Smooth muscle cell (in vitro differentiated cells): ENCODE data around the gene THPO. TPM values are rescaled to one million over a fixed set of nuclear protein-coding genes. Genes with fewer than 3 reads are reported as not detected.

Experiments
- DNase-seq: peaks from one replicate; lab custom pipeline; 2025; ENCODE audit not compliant: unreplicated experiment; lab: John Stamatoyannopoulos, UW
- H2AFZ ChIP-seq: fragments of 200-600 bp; sonication (generic); 2 replicates; pipeline ENCODE4 v1.6.0; 2016; ENCODE audit warnings: antibody characterized with exemption, low read depth, mild to moderate bottlenecking
- H3F3A ChIP-seq: fragments of 200-600 bp; sonication (generic); 2 replicates; pipeline ENCODE4 v1.6.0; 2017; ENCODE audit warnings: antibody characterized with exemption, low read depth
- H3K27ac ChIP-seq: fragments of 200-600 bp; sonication (generic); 2 replicates; pipeline ENCODE4 v1.5.1; 2016; ENCODE audit warnings: low read depth, mild to moderate bottlenecking
- H3K27me3 ChIP-seq: fragments of 200-600 bp; sonication (generic); 2 replicates; pipeline ENCODE4 v1.6.1; 2016; ENCODE audit warnings: low read depth, mild to moderate bottlenecking
- H3K36me3 ChIP-seq: fragments of 200-600 bp; sonication (generic); 2 replicates; pipeline ENCODE4 v1.5.1; 2016; ENCODE audit warnings: low read depth
- H3K4me1 ChIP-seq: fragments of 200-600 bp; sonication (generic); 2 replicates; pipeline ENCODE4 v1.5.1; 2016; ENCODE audit warnings: low read depth
- H3K4me2 ChIP-seq: fragments of 200-600 bp; sonication (generic); 2 replicates; pipeline ENCODE4 v1.6.0; 2016; ENCODE audit warnings: mild to moderate bottlenecking
- H3K4me3 ChIP-seq: fragments of 200-600 bp; sonication (generic); 2 replicates; pipeline ENCODE4 v1.5.1; 2016; ENCODE audit warnings: mild to moderate bottlenecking
- H3K79me2 ChIP-seq: fragments of 200-600 bp; sonication (generic); 2 replicates; pipeline ENCODE4 v1.6.0; 2016; ENCODE audit warnings: low read depth, mild to moderate bottlenecking
- H3K9ac ChIP-seq: fragments of 200-600 bp; sonication (generic); 2 replicates; pipeline ENCODE4 v1.6.0; 2016; ENCODE audit warnings: low read depth
- H3K9me3 ChIP-seq: fragments of 200-600 bp; sonication (generic); replicated peaks from 2 replicates; pipeline ENCODE4 v1.5.1; 2016; ENCODE audit warnings: low read depth
- H4K20me1 ChIP-seq: fragments of 200-600 bp; sonication (generic); 2 replicates; pipeline ENCODE4 v1.6.0; 2016; ENCODE audit warnings: low read depth
- WGBS: methylation state at CpG from one replicate; pipeline ENCODE4 v1.1.7; 2016; ENCODE audit warnings: low lambda C conversion rate; 5-methylcytosine and 5-hydroxymethylcytosine counted together
- polyA plus RNA-seq: library from polyadenylated mRNA; unstranded; fragments of >200 nt; fragmentation: Nextera tagmentation; extraction: Ambion mirVana; gene quantifications from 2 replicates; pipeline ENCODE4 v1.2.1, GENCODE V29; 2016
- total RNA-seq: library from RNA; depleted of rRNA; stranded (reverse); fragments of >200 nt; gene quantifications from 2 replicates; pipeline ENCODE4 v1.2.3, GENCODE V29; 2014
- TF ChIP-seq, protein P1 (sequence below): fragments of 200-600 bp; sonication (generic); IDR thresholded peaks from 2 replicates; pipeline ENCODE4 v1.5.1; 2017; ENCODE audit warnings: borderline replicate concordance, mild to moderate bottlenecking, antibody characterized with exemption; ENCODE audit not compliant: insufficient read depth, poor library complexity, severe bottlenecking

The THPO gene
- total and polyA plus RNA-seq, 2 experiments from 2014 or later, result 0.45 TPM; not detected in 1

DNA sequence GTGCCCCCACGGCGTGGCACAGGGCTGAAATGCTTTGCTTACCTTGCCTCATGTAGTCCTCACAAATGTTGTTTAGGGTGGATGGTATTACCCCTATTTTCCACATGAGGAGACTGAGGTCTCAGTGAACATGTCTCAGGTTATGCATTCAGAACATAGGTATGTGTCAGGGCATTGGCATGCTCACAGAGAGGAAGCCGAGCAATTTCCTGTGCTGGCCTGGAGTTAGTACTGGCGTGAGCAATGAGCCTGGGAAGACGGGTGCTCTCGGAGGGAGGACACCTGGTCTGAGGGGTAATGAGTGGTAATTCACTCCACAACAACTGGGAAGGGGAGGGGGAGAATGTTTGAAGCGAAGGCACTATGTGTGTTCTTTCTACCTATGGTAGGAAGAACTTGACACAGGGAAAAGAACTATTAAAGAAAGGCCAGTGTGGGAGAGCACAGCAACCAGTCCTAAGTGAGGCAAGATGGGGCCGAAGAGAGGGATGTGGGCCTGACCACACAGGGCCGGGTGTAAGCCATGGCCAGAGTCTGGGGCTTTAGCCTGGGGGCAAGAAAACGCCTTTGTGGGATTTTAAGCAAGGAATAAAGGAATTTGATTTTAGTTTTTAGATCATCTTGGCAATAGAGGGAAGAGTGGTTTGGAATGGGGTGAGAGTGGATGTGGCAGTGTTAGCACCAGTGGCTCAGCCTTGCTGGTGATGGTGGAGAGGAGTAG is 45.5 kb downstream of the THPO start:
- peaks cover 27% of the 10 kb centered on the region for H3K79me2 ChIP-seq
- no peak for DNase-seq
- WGBS, result 70% methylated on average over 10 of the region's 10 CpGs

DNA sequence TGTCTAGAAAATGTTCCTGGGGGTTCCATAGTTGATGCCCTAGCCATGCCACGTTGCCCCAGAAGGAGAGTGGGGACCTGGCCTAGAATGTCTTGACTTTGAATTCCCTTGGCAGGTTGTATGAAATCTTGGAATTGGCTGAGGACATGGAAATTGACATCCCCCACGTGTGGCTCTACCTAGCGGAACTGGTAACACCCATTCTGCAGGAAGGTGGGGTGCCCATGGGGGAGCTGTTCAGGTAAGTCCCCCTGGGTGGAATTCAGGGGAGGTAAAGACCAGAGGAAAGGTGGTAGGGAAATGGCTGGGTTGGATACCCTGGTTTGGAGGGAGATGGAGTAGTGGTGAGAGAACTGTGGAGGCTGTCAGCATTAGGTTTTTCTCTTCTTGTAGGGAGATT is 49.5 kb downstream of the THPO start:
- H2AFZ ChIP-seq, result no peak overlapping the region
- peaks cover 99% of the 10 kb centered on the region for H4K20me1 ChIP-seq
- no peak for DNase-seq
- H3K27me3 ChIP-seq, result no peaks in the 10 kb centered on the region
- no peaks in the 10 kb centered on the region for H3K4me1 ChIP-seq
- H3K79me2 ChIP-seq, result peaks cover 51% of the 10 kb centered on the region
- H3K27ac ChIP-seq, result no peak overlapping the region
- TF ChIP-seq, protein P1, sequence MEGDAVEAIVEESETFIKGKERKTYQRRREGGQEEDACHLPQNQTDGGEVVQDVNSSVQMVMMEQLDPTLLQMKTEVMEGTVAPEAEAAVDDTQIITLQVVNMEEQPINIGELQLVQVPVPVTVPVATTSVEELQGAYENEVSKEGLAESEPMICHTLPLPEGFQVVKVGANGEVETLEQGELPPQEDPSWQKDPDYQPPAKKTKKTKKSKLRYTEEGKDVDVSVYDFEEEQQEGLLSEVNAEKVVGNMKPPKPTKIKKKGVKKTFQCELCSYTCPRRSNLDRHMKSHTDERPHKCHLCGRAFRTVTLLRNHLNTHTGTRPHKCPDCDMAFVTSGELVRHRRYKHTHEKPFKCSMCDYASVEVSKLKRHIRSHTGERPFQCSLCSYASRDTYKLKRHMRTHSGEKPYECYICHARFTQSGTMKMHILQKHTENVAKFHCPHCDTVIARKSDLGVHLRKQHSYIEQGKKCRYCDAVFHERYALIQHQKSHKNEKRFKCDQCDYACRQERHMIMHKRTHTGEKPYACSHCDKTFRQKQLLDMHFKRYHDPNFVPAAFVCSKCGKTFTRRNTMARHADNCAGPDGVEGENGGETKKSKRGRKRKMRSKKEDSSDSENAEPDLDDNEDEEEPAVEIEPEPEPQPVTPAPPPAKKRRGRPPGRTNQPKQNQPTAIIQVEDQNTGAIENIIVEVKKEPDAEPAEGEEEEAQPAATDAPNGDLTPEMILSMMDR, result no peak
- no peak overlapping the region for H3K4me2 ChIP-seq
- 48% methylated on average over 3 of the region's 3 CpGs for WGBS
- H3K36me3 ChIP-seq, result peaks cover 34% of the 10 kb centered on the region
- peaks cover 54% of the 10 kb centered on the region for H3F3A ChIP-seq
- H3K9me3 ChIP-seq, result no peaks in the 10 kb centered on the region
- H3K4me3 ChIP-seq, result no peak overlapping the region
- no peak overlapping the region for H3K9ac ChIP-seq

More for the DNA sequence above, 45.5 kb downstream of the THPO start:
- Histone ChIP-seq H3K27me3 (no peaks in the 10 kb centered on the region), H2AFZ (no peak overlapping the region), H4K20me1 (peaks cover 82% of the 10 kb centered on the region), H3K4me3 (no peak overlapping the region), H3F3A (peaks cover 57% of the 10 kb centered on the region), H3K9me3 (no peaks in the 10 kb centered on the region), H3K27ac (peak overlapping the region; percentile 100), H3K4me2 (no peak overlapping the region), H3K9ac (peak overlapping the region; percentile 61), H3K36me3 (peaks cover 10% of the 10 kb centered on the region), H3K4me1 (peaks cover 14% of the 10 kb centered on the region)
- TF ChIP-seq, protein P1, result no peak

DNA sequence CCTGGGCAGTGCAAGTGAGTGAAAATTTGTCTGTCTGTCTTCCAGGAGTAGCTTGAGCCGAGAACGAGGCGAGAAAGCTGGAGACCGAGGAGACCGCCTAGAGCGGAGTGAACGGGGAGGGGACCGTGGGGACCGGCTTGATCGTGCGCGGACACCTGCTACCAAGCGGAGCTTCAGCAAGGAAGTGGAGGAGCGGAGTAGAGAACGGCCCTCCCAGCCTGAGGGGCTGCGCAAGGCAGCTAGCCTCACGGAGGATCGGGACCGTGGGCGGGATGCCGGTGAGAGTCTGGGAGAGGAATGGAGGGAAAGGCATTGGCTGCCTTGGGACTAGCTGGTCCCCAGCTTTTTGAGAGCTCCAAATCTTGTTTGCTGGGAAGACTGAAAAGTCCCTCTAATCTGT is 50.8 kb downstream of the THPO start:
- WGBS, result 96% methylated on average over 21 of the region's 21 CpGs
- Histone ChIP-seq H3K4me3 (no peak overlapping the region), H3K27ac (no peak overlapping the region), H3K27me3 (no peaks in the 10 kb centered on the region), H3K4me1 (no peaks in the 10 kb centered on the region), H3K9me3 (no peaks in the 10 kb centered on the region), H3K36me3 (peaks cover 44% of the 10 kb centered on the region), H3K9ac (no peak overlapping the region), H4K20me1 (peaks cover 99% of the 10 kb centered on the region), H2AFZ (no peak overlapping the region), H3K79me2 (peaks cover 60% of the 10 kb centered on the region), H3F3A (peaks cover 40% of the 10 kb centered on the region), H3K4me2 (no peak overlapping the region)
- TF ChIP-seq, protein P1, result no peak
- DNase-seq, result no peak
